WI38 (cell line): Measurements from ENCODE around the gene TCF7L2.

ENCODE experiments used
- H3K4me3 ChIP-seq: 2 replicates; pipeline ENCODE4 v1.5.1; 2011; ENCODE audit warnings: low read depth, mild to moderate bottlenecking, control low read depth, low read length
- TF ChIP-seq, protein P1 (sequence below): IDR thresholded peaks from 2 replicates; pipeline ENCODE4 v1.5.1; 2012; ENCODE audit warnings: low read depth, mild to moderate bottlenecking, control low read depth, low read length

Gene TCF7L2

DNA sequence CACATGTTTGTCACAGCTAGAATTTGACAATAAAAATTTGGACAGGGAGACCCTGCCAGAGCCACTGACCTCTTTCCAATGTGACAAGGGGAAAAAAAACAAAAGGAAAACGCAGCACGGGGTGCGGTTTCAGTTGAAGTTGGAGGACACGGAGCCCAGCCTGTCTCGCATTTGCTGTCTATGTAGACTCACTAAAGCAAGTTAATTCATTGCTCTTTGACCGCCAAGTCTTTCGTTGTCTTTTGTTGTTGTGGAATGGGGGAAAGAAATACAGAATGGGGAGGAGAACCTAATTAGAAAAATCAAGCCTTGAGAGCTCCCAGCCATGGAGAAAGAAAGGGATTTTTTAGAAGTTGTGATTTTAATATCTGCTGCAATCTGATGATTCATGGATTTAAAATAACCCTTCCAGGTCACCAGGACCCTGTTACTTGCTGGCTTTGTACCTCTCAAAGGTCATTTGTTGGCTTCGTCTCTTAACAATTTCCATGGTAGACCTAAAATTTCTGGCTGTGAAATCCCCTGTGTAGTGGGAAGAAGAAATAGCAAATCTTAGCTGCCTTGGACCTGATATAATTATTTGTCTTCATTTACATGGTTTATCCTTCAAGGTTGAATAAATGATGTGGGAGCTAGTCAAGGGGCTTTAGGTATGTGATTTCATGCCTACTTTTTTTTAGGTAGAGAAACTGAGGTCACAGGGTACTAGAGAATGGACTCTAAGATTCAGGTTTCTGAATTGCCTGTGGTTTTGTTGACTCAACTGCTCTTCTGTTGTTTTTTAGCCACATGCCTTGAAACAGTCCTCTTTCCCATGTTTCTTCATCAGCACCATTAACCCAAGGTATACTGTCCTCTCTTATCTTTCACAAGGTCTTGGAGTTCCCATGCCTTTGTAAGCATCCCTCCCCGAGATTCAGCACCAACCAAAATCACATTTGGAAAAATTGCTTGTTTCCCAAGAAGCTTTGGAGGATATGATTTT is 78.7 kb downstream of the TCF7L2 start:
- H3K4me3 ChIP-seq: no peak overlapping the region
- TF ChIP-seq, protein P1, sequence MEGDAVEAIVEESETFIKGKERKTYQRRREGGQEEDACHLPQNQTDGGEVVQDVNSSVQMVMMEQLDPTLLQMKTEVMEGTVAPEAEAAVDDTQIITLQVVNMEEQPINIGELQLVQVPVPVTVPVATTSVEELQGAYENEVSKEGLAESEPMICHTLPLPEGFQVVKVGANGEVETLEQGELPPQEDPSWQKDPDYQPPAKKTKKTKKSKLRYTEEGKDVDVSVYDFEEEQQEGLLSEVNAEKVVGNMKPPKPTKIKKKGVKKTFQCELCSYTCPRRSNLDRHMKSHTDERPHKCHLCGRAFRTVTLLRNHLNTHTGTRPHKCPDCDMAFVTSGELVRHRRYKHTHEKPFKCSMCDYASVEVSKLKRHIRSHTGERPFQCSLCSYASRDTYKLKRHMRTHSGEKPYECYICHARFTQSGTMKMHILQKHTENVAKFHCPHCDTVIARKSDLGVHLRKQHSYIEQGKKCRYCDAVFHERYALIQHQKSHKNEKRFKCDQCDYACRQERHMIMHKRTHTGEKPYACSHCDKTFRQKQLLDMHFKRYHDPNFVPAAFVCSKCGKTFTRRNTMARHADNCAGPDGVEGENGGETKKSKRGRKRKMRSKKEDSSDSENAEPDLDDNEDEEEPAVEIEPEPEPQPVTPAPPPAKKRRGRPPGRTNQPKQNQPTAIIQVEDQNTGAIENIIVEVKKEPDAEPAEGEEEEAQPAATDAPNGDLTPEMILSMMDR: no peak

DNA sequence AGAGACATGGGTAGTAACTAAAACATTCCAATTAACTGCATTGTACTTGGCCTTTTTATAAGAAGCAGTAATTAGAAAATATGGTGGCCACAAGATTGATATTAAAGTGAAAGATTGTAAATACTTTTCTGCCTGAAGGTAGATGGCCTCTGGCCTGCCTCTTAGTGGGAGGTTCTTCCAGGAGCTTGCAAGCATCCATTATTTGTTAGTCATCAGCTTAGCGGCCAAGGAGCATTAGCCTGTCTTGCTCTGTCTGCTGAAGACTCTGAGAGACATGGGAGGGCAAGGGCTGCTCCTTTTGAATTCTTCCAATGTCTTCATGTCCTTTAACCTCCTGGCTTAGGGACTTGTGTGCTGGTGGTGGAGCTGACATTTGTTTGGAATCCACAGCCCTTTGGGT is 80.4 kb downstream of the TCF7L2 start:
- no peak overlapping the region for H3K4me3 ChIP-seq
- TF ChIP-seq, protein P1: no peak

DNA sequence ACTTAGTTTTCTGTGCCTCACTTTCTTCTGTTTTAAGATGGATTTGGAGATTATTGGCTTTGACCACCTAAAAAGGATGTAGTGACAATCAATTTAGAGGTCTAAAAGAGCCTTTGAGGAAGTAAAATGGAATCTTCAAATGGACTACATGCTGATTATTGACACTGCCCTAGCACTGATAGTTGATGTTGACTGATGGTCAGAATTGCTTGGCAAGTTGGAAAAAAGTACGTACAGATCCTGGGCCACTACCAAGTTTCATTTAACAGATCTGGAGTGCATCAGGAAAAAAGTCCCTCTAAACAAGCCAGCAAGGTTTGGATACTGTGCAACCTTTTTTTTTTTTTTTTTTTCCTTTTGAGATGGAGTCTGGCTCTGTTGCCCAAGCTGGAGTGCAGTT is 81.1 kb downstream of the TCF7L2 start:
- no peak overlapping the region for H3K4me3 ChIP-seq
- TF ChIP-seq, protein P1: no peak

DNA sequence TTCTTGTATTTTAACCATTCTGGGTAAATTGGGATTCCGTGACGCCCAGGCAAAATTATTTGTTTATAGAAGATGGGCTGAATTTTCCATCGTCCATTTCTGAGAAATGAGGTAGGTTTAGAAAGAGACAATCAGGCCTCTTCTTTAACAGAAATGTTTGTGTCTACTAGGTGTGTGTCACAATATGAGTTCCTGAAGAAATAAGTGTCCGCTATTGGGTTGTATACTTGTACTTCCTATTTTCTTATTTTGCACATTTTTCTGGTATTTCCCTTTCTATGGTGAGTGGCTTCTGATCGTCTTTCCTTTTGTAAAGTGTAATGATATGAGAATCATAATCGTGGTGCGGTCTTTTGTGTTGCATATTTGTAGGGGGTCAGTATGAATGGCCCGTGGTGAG is 83.9 kb downstream of the TCF7L2 start:
- TF ChIP-seq, protein P1: no peak
- H3K4me3 ChIP-seq: no peak overlapping the region

DNA sequence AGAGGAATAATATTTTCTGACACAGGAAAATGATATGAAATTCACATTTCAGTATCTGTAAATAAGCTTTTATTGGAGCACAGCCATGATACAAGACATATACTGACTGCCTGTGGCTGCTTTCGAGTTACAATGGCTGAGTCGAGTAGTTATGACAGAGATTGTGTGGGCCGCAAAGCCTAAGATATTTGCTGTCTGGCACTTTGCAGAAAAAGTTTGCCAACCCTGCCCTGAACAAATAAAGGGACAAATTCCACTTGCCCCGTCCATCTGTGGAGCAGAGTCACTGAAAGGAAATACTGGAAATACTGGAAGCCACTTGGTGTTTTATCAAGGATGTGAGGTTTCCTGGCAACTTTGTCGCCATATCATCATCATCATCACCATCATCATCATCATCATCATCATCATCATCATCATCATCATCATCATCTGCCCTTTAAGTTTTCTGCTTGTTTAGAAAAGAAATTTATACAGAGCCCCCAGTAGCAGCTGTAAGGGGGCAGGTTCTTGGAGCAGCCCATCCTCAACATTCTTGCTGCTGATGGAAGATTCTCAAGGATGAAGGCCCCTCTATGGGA is 85.8 kb downstream of the TCF7L2 start:
- H3K4me3 ChIP-seq: no peak overlapping the region
- TF ChIP-seq, protein P1: no peak

DNA sequence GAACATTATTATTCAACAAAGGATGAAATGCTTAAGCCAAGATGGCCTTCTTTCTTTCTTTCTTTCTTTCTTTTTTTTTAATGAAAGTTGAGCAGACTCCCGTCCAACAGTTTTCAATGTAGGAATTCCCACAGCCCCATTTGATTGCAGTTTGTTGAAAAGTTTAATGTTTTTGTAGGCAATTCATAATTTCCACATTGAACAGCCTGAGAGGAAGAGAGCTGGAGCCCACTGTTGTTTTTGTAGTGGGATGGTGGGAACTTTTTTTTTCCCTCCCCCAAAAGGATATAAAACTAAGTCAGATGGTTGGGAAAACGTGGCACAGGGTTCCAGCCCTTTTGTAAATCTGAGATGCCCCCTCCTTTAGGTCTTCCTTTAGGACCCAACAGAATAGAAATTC is 86.6 kb downstream of the TCF7L2 start:
- TF ChIP-seq, protein P1: no peak
- H3K4me3 ChIP-seq: no peak overlapping the region

DNA sequence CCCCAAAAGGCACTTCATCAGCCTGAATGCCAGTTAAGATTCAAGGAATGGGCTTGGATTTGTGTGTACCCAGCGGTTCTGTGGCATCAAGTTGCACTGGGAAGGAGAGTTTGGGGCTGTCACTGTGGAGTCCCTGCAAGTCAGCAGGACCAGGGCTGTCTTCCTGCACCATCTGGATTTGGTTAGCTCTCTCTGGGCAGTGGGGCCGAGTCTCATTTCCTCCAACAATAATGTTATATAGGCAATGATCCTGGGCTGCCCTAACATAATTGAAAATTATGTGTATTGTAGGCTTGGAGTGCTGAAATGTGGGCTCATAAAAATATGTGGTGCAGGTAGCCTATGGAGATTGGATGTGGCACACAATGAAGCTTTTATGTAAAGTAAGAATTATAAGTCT is 87.2 kb downstream of the TCF7L2 start:
- TF ChIP-seq, protein P1: no peak
- no peak overlapping the region for H3K4me3 ChIP-seq
